Measurements from ENCODE around the gene SART3.

GRCh38 chr12:108565146-108565545 lies 4.2 kb upstream of the SART3 start:
- TF ChIP-seq CTCF (IDR thresholded peaks at IDR 0.05) = no peak
- no peak for TF ChIP-seq POLR2AphosphoS5 (IDR thresholded peaks at IDR 0.05)
- TF ChIP-seq POLR2A (IDR thresholded peaks at IDR 0.05) = no peak
